GM18505 (cell line): ENCODE data around the gene NXPH1.

Experiments used
- ATAC-seq: cut with Tn5 transposase; IDR thresholded peaks from one replicate; pipeline ENCODE4 v1.9.1; 2021; ENCODE audit not compliant: unreplicated experiment
- POLR2A ChIP-seq: IDR thresholded peaks from 4 replicates; pipeline ENCODE4 v1.6.1; 2011; ENCODE audit warnings: borderline replicate concordance; ENCODE audit not compliant: insufficient read depth, insufficient read length; ENCODE audit errors: extremely low read depth

The NXPH1 gene

GRCh38 chr7:8491544-8492489, 58.4 kb downstream of the NXPH1 start:
- TF ChIP-seq POLR2A = no peak
- no peak for ATAC-seq

GRCh38 chr7:8499128-8499527, 65.7 kb downstream of the NXPH1 start:
- ATAC-seq = no peak
- TF ChIP-seq POLR2A = no peak

GRCh38 chr7:8500286-8500685, 66.9 kb downstream of the NXPH1 start:
- no peak for ATAC-seq
- no peak for TF ChIP-seq POLR2A

DNA sequence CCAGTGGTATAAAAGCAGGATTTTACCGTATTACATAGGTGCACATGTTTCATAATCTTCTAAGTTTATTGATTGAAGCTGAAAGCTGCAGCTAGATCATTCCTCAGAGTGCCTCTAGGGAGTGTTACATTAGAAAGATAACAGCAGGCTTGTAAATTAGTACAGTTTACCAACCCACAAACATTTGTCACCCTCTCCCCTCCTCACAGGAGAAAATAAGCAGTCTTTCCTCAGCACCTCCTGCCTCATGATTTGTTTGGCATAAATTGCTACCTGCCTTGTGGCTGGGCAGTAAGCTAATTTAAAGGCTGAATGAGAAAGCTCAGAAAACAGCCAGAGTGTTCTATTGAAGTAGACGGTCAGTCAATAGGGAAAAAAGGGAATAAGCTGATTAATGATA, 74.2 kb downstream of the NXPH1 start:
- no peak for ATAC-seq
- no peak for TF ChIP-seq POLR2A

DNA sequence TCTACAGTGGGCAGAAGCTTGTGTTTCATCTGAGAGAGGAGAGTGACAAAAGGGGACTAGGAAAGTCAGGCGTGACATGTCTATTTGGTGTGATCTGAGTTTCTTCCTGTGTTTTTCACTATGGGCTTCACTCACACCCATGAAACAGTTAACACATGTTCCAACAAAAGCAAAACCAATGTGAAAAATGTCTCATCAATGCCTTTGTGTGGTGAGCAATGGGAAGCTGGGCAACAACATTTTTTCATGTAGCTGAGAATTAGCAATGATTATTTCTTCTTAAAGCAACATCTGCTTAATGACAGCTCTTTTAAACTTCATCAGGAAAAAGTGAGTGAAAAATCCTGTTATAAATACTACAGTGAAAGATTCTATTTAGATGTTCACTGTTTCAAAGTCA, 76.2 kb downstream of the NXPH1 start:
- TF ChIP-seq POLR2A = no peak
- ATAC-seq = no peak

GRCh38 chr7:8511855-8512254, 78.4 kb downstream of the NXPH1 start:
- ATAC-seq = no peak
- TF ChIP-seq POLR2A = no peak

DNA sequence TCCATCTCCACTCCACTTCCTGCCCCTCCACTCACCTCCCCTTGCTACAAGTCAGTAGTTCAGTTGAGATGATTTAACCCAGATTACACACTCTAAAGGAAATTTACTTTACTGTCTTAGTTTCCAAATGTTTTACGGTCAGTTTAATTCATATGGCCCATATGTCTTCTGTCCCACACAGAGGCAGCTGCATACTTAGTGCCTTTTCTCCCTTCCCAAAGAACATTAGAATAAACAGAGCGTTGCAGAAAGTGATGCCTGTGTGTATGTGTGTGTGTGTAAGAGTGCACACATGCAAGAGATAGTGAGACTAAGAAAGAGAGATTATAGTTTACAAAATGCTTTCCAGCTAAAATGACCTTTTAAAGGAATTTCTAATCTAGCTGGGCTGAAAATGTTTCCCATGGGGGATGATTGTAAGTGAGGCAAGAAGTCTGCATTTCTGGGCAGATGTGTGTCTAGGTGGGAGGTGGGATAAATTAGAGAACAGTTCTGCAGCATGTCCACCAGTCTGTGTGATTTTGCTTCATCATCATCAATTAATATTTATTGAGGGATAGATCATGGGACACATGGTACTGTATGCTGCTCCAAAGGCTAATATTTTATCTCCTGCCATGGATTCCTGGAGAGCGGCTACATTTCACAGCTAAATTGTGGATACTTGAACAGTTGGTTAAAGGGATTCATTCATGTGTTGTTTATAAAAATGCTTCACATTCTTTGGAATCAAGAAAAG, 81.5 kb downstream of the NXPH1 start:
- no peak for ATAC-seq
- TF ChIP-seq POLR2A = no peak

GRCh38 chr7:8515640-8516185, 82.3 kb downstream of the NXPH1 start:
- ATAC-seq = no peak
- TF ChIP-seq POLR2A = no peak

- TF ChIP-seq POLR2A = no peak
- ATAC-seq = no peak
Observed at GRCh38 chr7:8516976-8517375, 83.6 kb downstream of the NXPH1 start.

DNA sequence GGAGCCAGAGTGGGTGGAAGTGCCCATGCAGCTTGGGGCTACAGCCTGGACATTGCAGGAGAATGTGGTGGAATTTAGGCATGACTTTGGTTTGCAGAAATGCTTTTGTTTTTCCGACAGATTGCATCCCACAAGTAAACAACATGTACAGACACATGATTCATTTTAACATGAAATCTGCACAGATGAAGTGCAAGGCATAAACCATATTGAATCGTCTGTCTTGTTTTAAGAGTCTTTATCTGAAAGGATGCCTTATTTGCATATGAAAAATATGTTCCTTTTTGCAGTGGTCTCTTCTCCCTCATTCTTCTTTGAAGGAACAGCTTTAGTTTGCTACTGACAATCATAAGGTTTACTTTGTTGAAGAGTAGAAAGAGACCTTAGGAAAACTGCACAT, 94.9 kb downstream of the NXPH1 start:
- ATAC-seq = no peak
- TF ChIP-seq POLR2A = no peak

DNA sequence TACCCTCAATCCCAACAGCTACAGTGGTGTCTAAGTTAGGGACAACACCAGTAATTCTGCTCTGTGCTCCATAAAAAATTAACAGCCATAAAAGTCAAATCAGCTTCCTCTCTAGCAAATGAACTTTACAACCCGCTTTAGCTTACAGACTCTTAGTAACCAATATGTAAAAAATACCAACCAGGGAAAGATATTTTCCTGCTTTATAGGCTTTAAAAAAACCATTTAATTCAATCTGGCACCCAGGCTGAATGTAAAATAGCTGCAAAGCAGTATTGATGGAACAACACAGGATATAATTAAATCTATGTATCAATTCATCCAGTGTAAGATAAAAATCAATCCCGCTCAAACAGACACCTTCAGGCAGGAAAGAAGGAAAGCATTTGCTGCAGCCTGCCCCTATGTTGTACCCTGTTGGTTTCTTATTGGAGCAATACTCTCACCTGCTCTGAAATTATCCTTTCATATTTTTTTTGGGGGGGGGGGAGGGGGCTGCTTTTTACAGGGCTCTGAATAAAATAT, 98.6 kb downstream of the NXPH1 start:
- ATAC-seq = no peak

GRCh38 chr7:8536431-8536830, 103.0 kb downstream of the NXPH1 start:
- no peak for TF ChIP-seq POLR2A
- peak; percentile 99 for ATAC-seq

More for the DNA sequence above, 98.6 kb downstream of the NXPH1 start:
- TF ChIP-seq POLR2A = no peak

DNA sequence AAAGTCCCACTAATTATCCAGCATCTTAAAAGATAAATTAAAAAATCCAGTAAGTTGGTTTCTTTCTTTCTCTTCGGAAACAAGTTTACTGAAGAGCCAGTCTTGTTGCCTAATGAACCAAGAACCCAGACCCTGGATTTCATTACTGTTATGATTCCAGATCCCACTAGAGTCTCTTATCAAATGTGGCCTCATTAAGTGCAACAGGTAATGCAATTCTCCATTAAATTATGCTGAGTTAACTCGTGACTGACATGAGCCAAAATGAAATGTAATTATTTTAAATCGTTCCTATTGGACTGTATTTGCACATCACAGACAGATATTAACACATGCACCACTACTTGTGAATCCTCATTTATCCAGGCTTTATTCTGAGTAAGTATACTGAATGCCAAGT, 115.6 kb downstream of the NXPH1 start:
- ATAC-seq = no peak
- no peak for TF ChIP-seq POLR2A
